OCI-LY7 (cell line): ENCODE results near the gene IL12B. TPM values are rescaled to one million over a fixed set of nuclear protein-coding genes. Genes with fewer than 3 reads are reported as not detected.

Experiments used
- BruUV-seq: library from RNA; stranded (reverse); fragments of 400-500 nt; replicated peaks from 2 replicates; lab custom pipeline; 2021; lab: Mats Ljungman, UMichigan
- CTCF ChIA-PET: fragments of 300-600 bp; sonication (Branson Sonifier 250); formaldehyde crosslinking; loops from one replicate; lab custom pipeline; 2022; ENCODE audit warnings: antibody characterized with exemption; ENCODE audit not compliant: unreplicated experiment; lab: Charles Lee
- POLR2A ChIA-PET: fragments of 300-600 bp; sonication (Branson Sonifier 250); formaldehyde crosslinking; loops from one replicate; lab custom pipeline; 2022; ENCODE audit warnings: antibody characterized with exemption; lab: Charles Lee
- DNase-seq: peaks from one replicate; pipeline ENCODE4 v3.0.0-alpha.2; 2015; ENCODE audit warnings: low spot score
- H2AFZ ChIP-seq: fragments of 200-600 bp; sonication (generic), shearing (Covaris generic); 2 replicates; pipeline ENCODE4 v1.6.1; 2014; ENCODE audit warnings: mild to moderate bottlenecking, antibody characterized with exemption, low read length, moderate library complexity
- H3K27ac ChIP-seq: fragments of 200-600 bp; sonication (generic); 2 replicates; pipeline ENCODE4 v1.5.1; 2014; ENCODE audit warnings: mixed run types, low read depth, mild to moderate bottlenecking, moderate library complexity, low read length, inconsistent platforms; ENCODE audit not compliant: poor library complexity, severe bottlenecking
- H3K36me3 ChIP-seq: fragments of 200-600 bp; sonication (generic); 2 replicates; pipeline ENCODE4 v1.6.1; 2014; ENCODE audit warnings: mild to moderate bottlenecking, antibody characterized with exemption, low read length, moderate library complexity, mixed read lengths; ENCODE audit not compliant: insufficient read depth
- H3K4me1 ChIP-seq: fragments of 200-600 bp; sonication (generic); 2 replicates; pipeline ENCODE4 v1.5.1; 2014; ENCODE audit warnings: mild to moderate bottlenecking, low read length; ENCODE audit not compliant: insufficient read depth, poor library complexity, severe bottlenecking
- H3K4me2 ChIP-seq: fragments of 200-600 bp; sonication (generic); 2 replicates; pipeline ENCODE4 v1.6.1; 2014; ENCODE audit warnings: mild to moderate bottlenecking, low read length
- H3K4me3 ChIP-seq: fragments of 200-600 bp; sonication (generic); 2 replicates; pipeline ENCODE4 v1.5.1; 2014; ENCODE audit warnings: mild to moderate bottlenecking, low read depth, low read length; ENCODE audit not compliant: poor library complexity, severe bottlenecking
- H3K79me2 ChIP-seq: fragments of 200-600 bp; sonication (generic); 2 replicates; pipeline ENCODE4 v1.6.1; 2016; ENCODE audit warnings: low read depth, mild to moderate bottlenecking, low read length, moderate library complexity, mixed read lengths; ENCODE audit not compliant: insufficient read depth
- H3K9me2 ChIP-seq: fragments of 200-600 bp; sonication (generic); 2 replicates; pipeline ENCODE4 v1.6.1; 2016; ENCODE audit warnings: mild to moderate bottlenecking, low read length, mixed read lengths; ENCODE audit not compliant: insufficient read depth
- H3K9me3 ChIP-seq: fragments of 200-600 bp; sonication (generic); 2 replicates; pipeline ENCODE4 v1.6.1; 2014; ENCODE audit warnings: mild to moderate bottlenecking, mixed run types, low read length, mixed read lengths
- H4K20me1 ChIP-seq: fragments of 200-600 bp; sonication (generic); 2 replicates; pipeline ENCODE4 v1.6.1; 2014; ENCODE audit warnings: mild to moderate bottlenecking, antibody characterized with exemption, low read length, moderate library complexity, mixed read lengths; ENCODE audit not compliant: insufficient read depth
- CTCF ChIP-seq: fragments of 200-600 bp; sonication (generic); conservative IDR thresholded peaks from 2 replicates; pipeline ENCODE4 v1.5.1; 2014; ENCODE audit warnings: mild to moderate bottlenecking, antibody characterized with exemption, low read length, moderate library complexity, mixed read lengths
- EZH2phosphoT487 ChIP-seq: fragments of 200-600 bp; sonication (generic); IDR thresholded peaks from 2 replicates; pipeline ENCODE4 v1.6.1; 2018; ENCODE audit warnings: low read depth, borderline replicate concordance, mild to moderate bottlenecking, mixed run types, antibody characterized with exemption, low read length, moderate library complexity, mixed read lengths
- intact Hi-C: fragments of 100-400 bp; cut with micrococcal nuclease; formaldehyde crosslinking; loops from one replicate; pipeline ENCODE4 v1.10.0; 2022; ENCODE audit not compliant: unreplicated experiment
- total RNA-seq, 2 experiments: library from RNA; depleted of rRNA in 1 of 2; stranded (reverse); fragments of >200 nt in 1 of 2; shearing (Covaris generic) in 1 of 2; gene quantifications; 2 replicates each; pipeline ENCODE4 v1.2.3, GENCODE V29; 2014 to 2022

IL12B gene
- total RNA-seq, 2 experiments from 2014 or later, result not detected

GRCh38 chr5:159338118-159338517, 7.8 kb upstream of the IL12B start:
- no peak overlapping the region for H3K4me3 ChIP-seq
- no peaks in the 10 kb centered on the region for H3K79me2 ChIP-seq
- H3K36me3 ChIP-seq, result no peaks in the 10 kb centered on the region
- no TSS peak for BruUV-seq
- ChIA-PET POLR2A (no interaction called here), CTCF (no interaction called here)
- no peak overlapping the region for H3K27ac ChIP-seq
- H3K9me2 ChIP-seq, result no peaks in the 10 kb centered on the region
- TF ChIP-seq EZH2phosphoT487 (no peak), CTCF (no peak)
- no peak for DNase-seq
- H3K9me3 ChIP-seq, result no peaks in the 10 kb centered on the region
- no peak overlapping the region for H2AFZ ChIP-seq
- H3K4me1 ChIP-seq, result peaks cover 8% of the 10 kb centered on the region
- no peak overlapping the region for H3K4me2 ChIP-seq
- H4K20me1 ChIP-seq, result no peaks in the 10 kb centered on the region
- intact Hi-C loops, result no loop called here

- Histone ChIP-seq H3K27ac (no peak overlapping the region), H3K4me1 (peaks cover 16% of the 10 kb centered on the region), H3K9me3 (no peaks in the 10 kb centered on the region), H4K20me1 (no peaks in the 10 kb centered on the region), H3K79me2 (no peaks in the 10 kb centered on the region), H3K9me2 (no peaks in the 10 kb centered on the region), H3K4me2 (no peak overlapping the region), H3K4me3 (no peak overlapping the region), H3K36me3 (no peaks in the 10 kb centered on the region), H2AFZ (no peak overlapping the region)
- DNase-seq, result no peak
- ChIA-PET CTCF (no interaction called here), POLR2A (interaction anchor here (0.8 kb wide), 1 partner anchor 276 kb away, joined by 3 read pairs; no protein-coding TSS in a partner anchor)
- BruUV-seq, result no TSS peak
- intact Hi-C loops, result no loop called here
- no peak for TF ChIP-seq CTCF
- no peak for TF ChIP-seq EZH2phosphoT487
Measured at GRCh38 chr5:159337016-159337955, 7.0 kb upstream of the IL12B start.

GRCh38 chr5:159336586-159336985, 6.3 kb upstream of the IL12B start:
- intact Hi-C loops, result no loop called here
- no TSS peak for BruUV-seq
- no peak for DNase-seq
- H3K9me2 ChIP-seq, result no peaks in the 10 kb centered on the region
- no peak overlapping the region for H2AFZ ChIP-seq
- ChIA-PET POLR2A (interaction anchor here (0.8 kb wide), 1 partner anchor 275 kb away, joined by 3 read pairs; no protein-coding TSS in a partner anchor), CTCF (no interaction called here)
- H4K20me1 ChIP-seq, result no peaks in the 10 kb centered on the region
- H3K36me3 ChIP-seq, result no peaks in the 10 kb centered on the region
- no peak overlapping the region for H3K27ac ChIP-seq
- no peak overlapping the region for H3K4me3 ChIP-seq
- H3K4me1 ChIP-seq, result peaks cover 23% of the 10 kb centered on the region
- H3K9me3 ChIP-seq, result no peaks in the 10 kb centered on the region
- TF ChIP-seq EZH2phosphoT487 (no peak), CTCF (no peak)
- no peaks in the 10 kb centered on the region for H3K79me2 ChIP-seq
- H3K4me2 ChIP-seq, result no peak overlapping the region
